Inferior parietal cortex (tissue), 1 donor: ENCODE results near the gene YIPF7.

Experiments
- DNase-seq: peaks from one replicate; pipeline ENCODE4 v3.0.0-alpha.2; 2016; ENCODE audit errors: extremely low spot score

YIPF7 gene

GRCh38 chr4:44651425-44651824, at the start of gene YIPF7:
Gene YIPF7, minus strand, starts transcription at chr4:44651625. Its CDS starts 1,525 bp downstream, at chr4:44650100.
- peak; percentile 56 for DNase-seq

- DNase-seq, result no peak
Observed at GRCh38 chr4:44701037-44701436, 49.6 kb upstream of the YIPF7 start.

- DNase-seq, result no peak
Observed at GRCh38 chr4:44700427-44700826, 49.0 kb upstream of the YIPF7 start.

DNA sequence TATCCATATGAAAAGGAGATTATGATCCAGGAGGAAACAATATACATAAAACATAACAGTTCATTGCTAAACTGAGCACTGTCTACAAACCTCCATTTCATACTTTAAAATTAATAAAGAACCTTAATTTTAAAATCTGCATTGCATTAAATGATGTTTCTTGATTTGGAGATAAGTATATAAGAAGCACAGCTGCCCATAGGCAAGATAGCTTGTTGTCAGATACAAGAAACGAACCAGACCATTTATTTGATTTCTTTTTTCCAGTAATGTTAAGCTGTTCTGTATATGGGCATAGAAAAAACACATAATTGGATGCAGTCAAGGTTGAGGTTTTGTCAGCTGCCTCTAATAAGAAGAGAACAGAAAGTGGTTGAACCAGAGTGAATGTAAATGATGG, 33.2 kb upstream of the YIPF7 start:
- no peak for DNase-seq

GRCh38 chr4:44679060-44679459, 27.6 kb upstream of the YIPF7 start:
- no peak for DNase-seq

DNA sequence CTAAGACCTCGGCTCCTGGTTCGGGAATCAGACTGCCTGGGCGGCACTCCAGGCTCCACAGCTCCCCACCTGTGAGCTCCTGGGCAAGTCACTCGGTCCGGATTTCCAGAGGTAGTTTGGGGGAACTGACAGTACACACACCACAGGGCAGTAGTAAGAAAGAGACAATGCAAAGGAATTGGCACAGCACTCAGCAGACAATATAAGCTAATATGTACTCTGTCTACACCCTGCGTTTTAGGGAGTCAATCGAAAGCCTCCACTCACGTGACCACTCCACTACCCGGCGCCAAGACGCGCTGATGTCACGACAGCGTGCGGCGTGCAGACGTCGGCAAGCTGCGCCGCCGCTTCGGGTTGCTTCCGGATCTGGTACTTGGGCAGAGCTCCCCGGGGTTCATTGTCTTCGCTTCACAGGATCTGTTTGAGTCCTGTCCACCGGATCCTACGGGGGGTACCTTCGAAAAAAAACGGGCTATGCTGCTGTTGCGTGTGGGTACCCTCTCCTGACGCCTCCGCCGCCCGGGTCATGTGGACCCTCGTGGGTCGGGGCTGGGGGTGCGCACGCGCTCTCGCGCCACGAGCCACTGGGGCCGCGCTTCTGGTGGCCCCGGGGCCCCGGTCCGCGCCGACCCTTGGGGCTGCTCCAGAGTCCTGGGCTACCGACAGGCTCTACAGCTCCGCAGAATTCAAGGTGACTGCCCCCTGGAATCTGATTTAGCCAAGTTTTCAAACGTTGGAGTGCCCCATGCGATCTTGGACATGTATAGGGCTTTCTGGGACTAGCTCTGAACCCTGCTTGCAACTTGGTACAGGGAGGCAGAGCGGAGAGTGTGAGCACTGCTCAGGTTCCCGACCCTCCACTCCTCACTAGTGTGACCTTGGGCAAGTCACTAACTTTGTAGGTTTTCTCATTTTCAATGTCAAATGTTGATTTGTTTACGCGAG, 26.9 kb upstream of the YIPF7 start, which contains the start of gene GUF1:
GUF1 (plus strand) TSS at position 327 of the 948 bp plus-strand sequence; CDS start at position 530, 203 bp downstream.
- peak; percentile 94 for DNase-seq

GRCh38 chr4:44675366-44675765, 23.9 kb upstream of the YIPF7 start:
- DNase-seq, result no peak

DNA sequence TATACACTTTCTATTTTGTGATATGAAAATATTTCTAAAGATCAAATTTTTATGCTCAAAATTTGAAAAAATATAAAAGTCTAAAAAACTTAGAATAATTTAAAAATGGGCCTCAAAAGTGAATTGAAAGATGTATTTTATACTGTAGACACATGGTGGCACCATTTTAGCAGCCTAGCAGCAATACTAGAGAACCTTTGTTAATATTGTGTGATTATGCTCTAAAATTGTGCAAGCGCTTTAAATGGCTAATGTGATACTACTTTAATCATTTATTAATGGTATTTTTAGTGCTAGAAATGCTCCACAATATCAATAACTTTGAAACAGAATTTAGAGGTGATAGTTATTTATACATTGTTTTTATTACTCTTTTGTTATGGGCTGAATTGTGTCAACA, 23.0 kb upstream of the YIPF7 start:
- DNase-seq, result no peak

- no peak for DNase-seq
Observed at GRCh38 chr4:44671636-44672035, 20.2 kb upstream of the YIPF7 start.

DNA sequence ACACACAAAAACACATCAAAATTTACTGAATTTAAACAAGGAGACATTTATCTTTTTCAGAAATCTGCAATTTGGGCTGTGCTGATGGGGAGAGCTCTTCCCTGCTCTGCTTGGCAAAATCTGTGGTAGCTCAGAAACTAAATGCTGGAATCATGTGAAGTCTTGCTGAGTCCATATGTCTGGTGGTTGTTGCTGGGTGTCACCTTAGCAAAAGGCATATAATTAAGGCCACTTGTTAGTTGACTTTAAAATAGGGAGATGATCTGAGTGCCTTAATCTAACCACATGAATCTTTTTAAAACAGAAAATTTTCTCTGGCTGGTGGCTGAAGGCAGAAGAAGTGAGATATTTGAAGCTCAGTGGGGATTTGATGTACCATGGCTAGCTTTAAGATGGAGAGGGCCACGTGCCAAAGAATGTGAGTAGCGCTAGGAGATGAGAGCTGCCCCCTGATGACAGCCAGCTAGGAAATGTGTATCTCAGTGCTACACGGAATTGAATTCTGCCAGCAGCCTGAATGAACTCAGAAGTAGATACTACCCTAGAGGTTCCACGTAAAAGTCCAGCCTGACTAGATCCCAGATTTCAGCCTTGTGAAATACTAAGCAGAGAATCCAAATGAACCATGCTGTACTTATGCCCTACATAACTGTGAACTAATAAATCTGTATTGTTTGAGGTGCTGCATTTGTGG, 19.2 kb upstream of the YIPF7 start:
- no peak for DNase-seq

DNA sequence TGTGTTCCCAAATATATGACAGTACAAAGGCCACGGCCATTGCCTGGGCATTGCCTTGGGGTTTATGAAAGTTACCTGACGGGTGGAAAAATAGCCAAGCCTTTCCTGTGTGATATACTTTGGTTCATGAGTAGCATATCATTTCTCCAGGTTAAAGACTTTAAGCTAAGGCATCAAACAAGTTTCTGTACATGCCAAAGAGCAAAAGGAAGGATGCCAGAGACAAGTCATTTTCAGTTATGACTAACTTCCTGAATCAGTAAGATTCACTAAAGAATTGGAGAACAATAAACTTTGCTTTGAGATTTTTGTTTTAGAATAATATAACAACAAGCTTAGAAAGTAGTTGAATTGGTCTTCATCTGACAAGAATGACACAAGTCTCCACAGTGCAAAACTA, 17.1 kb upstream of the YIPF7 start:
- no peak for DNase-seq

GRCh38 chr4:44663539-44664263, 12.3 kb upstream of the YIPF7 start:
- DNase-seq, result no peak

GRCh38 chr4:44662623-44663005, 11.2 kb upstream of the YIPF7 start:
- DNase-seq, result no peak

DNA sequence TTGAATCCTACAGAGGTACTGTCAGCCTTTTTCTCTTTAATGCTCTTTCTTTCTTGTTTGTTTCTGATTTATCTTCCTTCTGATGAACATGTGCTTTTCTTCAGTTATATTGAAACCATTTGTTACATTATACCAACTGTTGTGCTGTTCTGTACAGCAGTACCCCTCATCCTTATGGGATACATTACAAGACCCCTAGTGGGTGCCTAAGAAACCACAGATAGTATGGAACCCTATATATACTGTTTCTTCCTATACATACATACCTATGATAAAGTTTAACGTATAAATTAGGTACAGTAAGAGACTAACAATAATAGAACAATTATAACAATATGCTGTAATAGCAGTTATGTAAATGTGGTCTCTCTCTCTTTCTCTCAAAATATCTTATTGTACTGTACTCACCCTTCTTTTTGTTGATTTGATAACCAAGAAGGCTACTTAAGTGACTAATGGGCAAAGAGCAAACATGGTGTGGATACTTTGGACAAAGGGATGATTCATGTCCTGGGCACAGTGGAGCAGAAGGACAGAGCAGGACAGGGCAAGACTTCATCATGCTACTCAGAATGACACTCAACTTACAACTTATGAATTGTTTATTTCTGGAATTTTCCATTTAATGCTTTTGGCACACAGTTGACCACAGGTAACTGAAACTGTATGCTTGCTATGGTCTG, 10.7 kb upstream of the YIPF7 start:
- DNase-seq, result no peak

DNA sequence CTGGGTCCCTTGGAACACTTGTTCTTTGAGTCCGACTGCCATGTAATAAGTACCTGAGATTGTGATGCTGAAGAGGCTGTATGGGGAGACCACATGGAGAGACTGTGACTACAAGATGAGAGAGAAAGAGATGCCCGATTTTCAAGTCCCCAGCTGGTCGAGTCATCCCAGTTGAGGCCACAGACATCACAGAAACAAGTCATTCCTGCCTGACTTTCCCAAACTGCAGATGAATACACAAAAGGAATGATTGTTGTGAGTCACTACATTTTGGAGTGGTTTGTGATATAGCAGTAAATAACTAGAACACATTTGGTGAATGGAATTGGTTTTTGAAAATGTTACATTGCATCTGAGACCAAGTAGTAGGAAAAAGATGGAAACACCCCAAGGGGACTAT, 9.0 kb upstream of the YIPF7 start:
- no peak for DNase-seq

GRCh38 chr4:44652002-44652401, 577 bp upstream of the YIPF7 start:
- DNase-seq, result no peak

GRCh38 chr4:44646151-44646550, 5.3 kb downstream of the YIPF7 start:
- no peak for DNase-seq

- DNase-seq, result no peak
Observed at GRCh38 chr4:44638091-44638490, 13.3 kb downstream of the YIPF7 start.

GRCh38 chr4:44632733-44633132, 18.7 kb downstream of the YIPF7 start:
- no peak for DNase-seq

- DNase-seq, result no peak
Observed at GRCh38 chr4:44632089-44632488, 19.3 kb downstream of the YIPF7 start.

- DNase-seq, result peak; percentile 84
Observed at GRCh38 chr4:44629280-44629866, 22.1 kb downstream of the YIPF7 start.
